Measurements from ENCODE around the gene ZNF165.
A peak's percentile ranks its signal among the peaks of the same experiment; 100 is the strongest.
"Not testable (repeated sequence)": the region's sequence is repeated elsewhere in the genome, so short reads cannot be mapped to it uniquely, and the experiment has no call there.

Gene ZNF165

GRCh38 chr6:28080381-28080630 is at the start of gene ZNF165:
Gene ZNF165, plus strand, starts transcription at chr6:28080568. Its CDS starts 4,913 bp downstream, at chr6:28085481.
- Mint-ChIP-seq H3K27ac (peak within 1 kb of the TSS; percentile 89), H3K4me3 (peak within 1 kb of the TSS; percentile 93)
- H3K4me1 Mint-ChIP-seq (ENCODE audit: low read depth); DNase-seq (ENCODE audit: low spot score); H3K36me3 Mint-ChIP-seq (ENCODE audit: low read depth); H3K9me3 Mint-ChIP-seq; H3K27me3 Mint-ChIP-seq (ENCODE audit: low read depth): not testable (repeated sequence)

GRCh38 chr6:28053584-28053983 is 26.8 kb upstream of the ZNF165 start:
- no peak overlapping the region for H3K4me3 Mint-ChIP-seq
- no peak overlapping the region for H3K27ac Mint-ChIP-seq
- no peaks in the 10 kb centered on the region for H3K9me3 Mint-ChIP-seq
- no peak for DNase-seq (ENCODE audit: low spot score)
- peaks cover 12% of the 10 kb centered on the region for H3K27me3 Mint-ChIP-seq (ENCODE audit: low read depth)
- H3K36me3 Mint-ChIP-seq (ENCODE audit: low read depth), result no peaks in the 10 kb centered on the region
- no peaks in the 10 kb centered on the region for H3K4me1 Mint-ChIP-seq (ENCODE audit: low read depth)

GRCh38 chr6:28060405-28060804 is 20.0 kb upstream of the ZNF165 start:
- H3K4me3 Mint-ChIP-seq, result no peak overlapping the region
- H3K27me3 Mint-ChIP-seq (ENCODE audit: low read depth), result peaks cover 6% of the 10 kb centered on the region
- no peaks in the 10 kb centered on the region for H3K4me1 Mint-ChIP-seq (ENCODE audit: low read depth)
- no peaks in the 10 kb centered on the region for H3K9me3 Mint-ChIP-seq
- DNase-seq (ENCODE audit: low spot score), result no peak
- no peak overlapping the region for H3K27ac Mint-ChIP-seq
- H3K36me3 Mint-ChIP-seq (ENCODE audit: low read depth), result no peaks in the 10 kb centered on the region

- no peaks in the 10 kb centered on the region for H3K9me3 Mint-ChIP-seq
- no peaks in the 10 kb centered on the region for H3K4me1 Mint-ChIP-seq (ENCODE audit: low read depth)
- no peak overlapping the region for H3K27ac Mint-ChIP-seq
- H3K4me3 Mint-ChIP-seq, result no peak overlapping the region
- peaks cover 20% of the 10 kb centered on the region for H3K27me3 Mint-ChIP-seq (ENCODE audit: low read depth)
- no peaks in the 10 kb centered on the region for H3K36me3 Mint-ChIP-seq (ENCODE audit: low read depth)
- DNase-seq (ENCODE audit: low spot score), result no peak
Observed at GRCh38 chr6:28064272-28064671, 16.1 kb upstream of the ZNF165 start.

GRCh38 chr6:28068067-28068466 is 12.3 kb upstream of the ZNF165 start:
- Mint-ChIP-seq H3K9me3 (no peaks in the 10 kb centered on the region), H3K27ac (no peak overlapping the region), H3K27me3 (ENCODE audit: low read depth) (peaks cover 18% of the 10 kb centered on the region), H3K4me1 (ENCODE audit: low read depth) (no peaks in the 10 kb centered on the region), H3K36me3 (ENCODE audit: low read depth) (no peaks in the 10 kb centered on the region), H3K4me3 (no peak overlapping the region)
- DNase-seq (ENCODE audit: low spot score), result no peak

GRCh38 chr6:28070968-28071367 is 9.4 kb upstream of the ZNF165 start:
- not testable (repeated sequence) for H3K27ac Mint-ChIP-seq; H3K4me1 Mint-ChIP-seq (ENCODE audit: low read depth); DNase-seq (ENCODE audit: low spot score); H3K36me3 Mint-ChIP-seq (ENCODE audit: low read depth); H3K4me3 Mint-ChIP-seq; H3K9me3 Mint-ChIP-seq
- peaks cover 15% of the 10 kb centered on the region for H3K27me3 Mint-ChIP-seq (ENCODE audit: low read depth)

GRCh38 chr6:28078050-28078449 is 2.3 kb upstream of the ZNF165 start:
- no peaks in the 10 kb centered on the region for H3K36me3 Mint-ChIP-seq (ENCODE audit: low read depth)
- no peak for DNase-seq (ENCODE audit: low spot score)
- peaks cover 10% of the 10 kb centered on the region for H3K4me1 Mint-ChIP-seq (ENCODE audit: low read depth)
- H3K4me3 Mint-ChIP-seq, result no peak overlapping the region
- no peaks in the 10 kb centered on the region for H3K27me3 Mint-ChIP-seq (ENCODE audit: low read depth)
- no peak overlapping the region for H3K27ac Mint-ChIP-seq
- H3K9me3 Mint-ChIP-seq, result no peaks in the 10 kb centered on the region

- Mint-ChIP-seq H3K4me1 (ENCODE audit: low read depth) (peaks cover 10% of the 10 kb centered on the region), H3K4me3 (peak overlapping the region; percentile 26), H3K36me3 (ENCODE audit: low read depth) (no peaks in the 10 kb centered on the region), H3K27ac (no peak overlapping the region), H3K9me3 (no peaks in the 10 kb centered on the region), H3K27me3 (ENCODE audit: low read depth) (no peaks in the 10 kb centered on the region)
- no peak for DNase-seq (ENCODE audit: low spot score)
Observed at GRCh38 chr6:28078836-28079235, 1.5 kb upstream of the ZNF165 start.

- Mint-ChIP-seq H3K9me3 (no peaks in the 10 kb centered on the region), H3K27me3 (ENCODE audit: low read depth) (no peaks in the 10 kb centered on the region), H3K4me3 (peak overlapping the region; percentile 93), H3K27ac (peak overlapping the region; percentile 89), H3K4me1 (ENCODE audit: low read depth) (peaks cover 10% of the 10 kb centered on the region), H3K36me3 (ENCODE audit: low read depth) (no peaks in the 10 kb centered on the region)
- DNase-seq (ENCODE audit: low spot score), result peak; percentile 86
Observed at GRCh38 chr6:28080631-28081485, 490 bp downstream of the ZNF165 start.

GRCh38 chr6:28081486-28081751 is 1.1 kb downstream of the ZNF165 start:
- no peaks in the 10 kb centered on the region for H3K9me3 Mint-ChIP-seq
- H3K27me3 Mint-ChIP-seq (ENCODE audit: low read depth), result no peaks in the 10 kb centered on the region
- no peaks in the 10 kb centered on the region for H3K36me3 Mint-ChIP-seq (ENCODE audit: low read depth)
- DNase-seq (ENCODE audit: low spot score), result no peak
- peak overlapping the region; percentile 89 for H3K27ac Mint-ChIP-seq
- H3K4me1 Mint-ChIP-seq (ENCODE audit: low read depth), result peaks cover 10% of the 10 kb centered on the region
- peak overlapping the region; percentile 93 for H3K4me3 Mint-ChIP-seq

- no peak for DNase-seq (ENCODE audit: low spot score)
- peaks cover 6% of the 10 kb centered on the region for H3K9me3 Mint-ChIP-seq
- no peak overlapping the region for H3K27ac Mint-ChIP-seq
- no peak overlapping the region for H3K4me3 Mint-ChIP-seq
- H3K36me3 Mint-ChIP-seq (ENCODE audit: low read depth), result peaks cover 1% of the 10 kb centered on the region
- no peaks in the 10 kb centered on the region for H3K27me3 Mint-ChIP-seq (ENCODE audit: low read depth)
- H3K4me1 Mint-ChIP-seq (ENCODE audit: low read depth), result peaks cover 10% of the 10 kb centered on the region
Observed at GRCh38 chr6:28082939-28083338, 2.6 kb downstream of the ZNF165 start.

GRCh38 chr6:28089054-28089453 is 8.7 kb downstream of the ZNF165 start:
- Mint-ChIP-seq H3K27ac (no peak overlapping the region), H3K4me1 (ENCODE audit: low read depth) (no peaks in the 10 kb centered on the region), H3K4me3 (no peak overlapping the region), H3K36me3 (ENCODE audit: low read depth) (peaks cover 14% of the 10 kb centered on the region), H3K9me3 (peaks cover 41% of the 10 kb centered on the region), H3K27me3 (ENCODE audit: low read depth) (no peaks in the 10 kb centered on the region)
- no peak for DNase-seq (ENCODE audit: low spot score)

GRCh38 chr6:28090917-28091586 is 10.7 kb downstream of the ZNF165 start:
- peaks cover 14% of the 10 kb centered on the region for H3K36me3 Mint-ChIP-seq (ENCODE audit: low read depth)
- no peak overlapping the region for H3K4me3 Mint-ChIP-seq
- H3K4me1 Mint-ChIP-seq (ENCODE audit: low read depth), result no peaks in the 10 kb centered on the region
- no peak overlapping the region for H3K27ac Mint-ChIP-seq
- no peak for DNase-seq (ENCODE audit: low spot score)
- peaks cover 2% of the 10 kb centered on the region for H3K27me3 Mint-ChIP-seq (ENCODE audit: low read depth)
- peaks cover 42% of the 10 kb centered on the region for H3K9me3 Mint-ChIP-seq

- not testable (repeated sequence) for H3K36me3 Mint-ChIP-seq (ENCODE audit: low read depth); DNase-seq (ENCODE audit: low spot score); H3K4me3 Mint-ChIP-seq; H3K27ac Mint-ChIP-seq
- Mint-ChIP-seq H3K27me3 (ENCODE audit: low read depth) (peaks cover 27% of the 10 kb centered on the region), H3K9me3 (peaks cover 13% of the 10 kb centered on the region), H3K4me1 (ENCODE audit: low read depth) (peaks cover 12% of the 10 kb centered on the region)
Observed at GRCh38 chr6:28102222-28102621, 21.9 kb downstream of the ZNF165 start.

GRCh38 chr6:28102699-28103098 is 22.3 kb downstream of the ZNF165 start:
- not testable (repeated sequence) for H3K9me3 Mint-ChIP-seq; H3K27ac Mint-ChIP-seq; H3K36me3 Mint-ChIP-seq (ENCODE audit: low read depth); DNase-seq (ENCODE audit: low spot score)
- Mint-ChIP-seq H3K4me1 (ENCODE audit: low read depth) (peaks cover 12% of the 10 kb centered on the region), H3K27me3 (ENCODE audit: low read depth) (peaks cover 27% of the 10 kb centered on the region), H3K4me3 (peak overlapping the region; percentile 19)

Data from T-helper 2 cell treated with Interferon-gamma antibody and Interleukin-4, amounts not matched to agents 5 μg/mL and 100 μg/mL, for 36 hours (primary cell).